ENCODE results near the gene TAL1.

Gene TAL1

GRCh38 chr1:47229031-47229885 is 2.8 kb downstream of the TAL1 start:
- DNase-seq: no peak

GRCh38 chr1:47228644-47229030 is 3.4 kb downstream of the TAL1 start:
- no peak for DNase-seq

DNA sequence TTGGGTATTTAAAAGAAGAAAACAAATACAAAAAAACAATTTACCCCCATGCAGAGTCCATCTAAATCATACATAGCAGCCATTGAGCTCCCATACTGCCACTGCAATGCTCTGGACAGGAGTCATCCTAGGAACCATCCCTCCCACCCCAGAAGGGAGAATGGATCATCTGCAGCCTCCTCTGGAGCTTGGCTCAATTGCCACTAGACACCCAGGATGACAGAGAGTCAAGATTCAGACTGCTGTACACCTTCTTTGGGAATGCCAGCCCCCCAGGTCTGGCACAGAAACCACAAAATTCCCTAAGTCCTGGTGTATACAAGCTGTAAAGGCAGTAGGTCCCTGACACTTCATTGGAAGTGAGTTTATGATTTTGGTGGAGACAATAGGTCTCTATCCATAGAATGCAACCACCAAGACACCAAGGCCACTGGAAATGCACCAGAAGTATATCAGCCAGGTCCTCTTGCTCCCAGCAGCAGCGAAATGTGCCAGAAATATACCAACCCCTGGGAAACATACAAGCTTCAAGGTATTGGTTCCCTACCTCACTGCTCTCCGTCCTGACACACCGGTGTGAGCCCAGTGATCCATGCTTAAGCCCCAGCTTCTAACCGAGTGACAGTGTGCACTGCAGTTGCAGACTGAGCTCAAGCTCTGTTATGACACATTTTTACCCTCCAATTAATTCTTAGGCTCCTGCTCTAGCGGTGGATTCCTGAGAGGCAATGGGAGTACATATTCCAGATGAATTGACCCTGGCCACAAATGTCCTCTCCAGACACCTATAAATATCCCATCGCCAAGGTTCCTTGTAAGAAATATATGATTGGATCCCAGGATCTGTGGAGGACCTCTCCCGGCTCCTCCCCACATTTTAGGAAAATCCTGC is 4.4 kb downstream of the TAL1 start:
- no peak for DNase-seq

DNA sequence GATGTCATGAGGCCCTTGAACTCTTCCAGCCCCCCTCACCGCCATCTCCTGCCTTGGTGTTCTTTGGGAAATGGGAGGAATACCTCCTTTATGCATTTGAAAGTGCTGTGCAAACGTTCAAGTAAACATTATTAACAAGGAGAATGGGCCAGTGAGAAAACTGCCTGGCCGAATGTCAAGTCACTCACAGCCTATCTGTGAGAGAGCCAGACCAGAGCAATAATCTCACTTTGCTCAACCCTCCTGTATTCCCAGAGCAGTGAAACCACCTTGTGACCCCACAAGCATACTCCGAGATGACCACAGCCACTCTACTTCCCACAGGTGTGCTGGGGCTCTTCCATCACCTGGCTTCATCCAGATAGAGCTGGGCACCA is 5.2 kb downstream of the TAL1 start:
- no peak for DNase-seq

GRCh38 chr1:47226121-47226838 is 5.7 kb downstream of the TAL1 start:
- DNase-seq: no peak

- no peak for DNase-seq
Measured at GRCh38 chr1:47225430-47226100, 6.5 kb downstream of the TAL1 start.

- no peak for DNase-seq
Measured at GRCh38 chr1:47224676-47225399, 7.2 kb downstream of the TAL1 start.

DNA sequence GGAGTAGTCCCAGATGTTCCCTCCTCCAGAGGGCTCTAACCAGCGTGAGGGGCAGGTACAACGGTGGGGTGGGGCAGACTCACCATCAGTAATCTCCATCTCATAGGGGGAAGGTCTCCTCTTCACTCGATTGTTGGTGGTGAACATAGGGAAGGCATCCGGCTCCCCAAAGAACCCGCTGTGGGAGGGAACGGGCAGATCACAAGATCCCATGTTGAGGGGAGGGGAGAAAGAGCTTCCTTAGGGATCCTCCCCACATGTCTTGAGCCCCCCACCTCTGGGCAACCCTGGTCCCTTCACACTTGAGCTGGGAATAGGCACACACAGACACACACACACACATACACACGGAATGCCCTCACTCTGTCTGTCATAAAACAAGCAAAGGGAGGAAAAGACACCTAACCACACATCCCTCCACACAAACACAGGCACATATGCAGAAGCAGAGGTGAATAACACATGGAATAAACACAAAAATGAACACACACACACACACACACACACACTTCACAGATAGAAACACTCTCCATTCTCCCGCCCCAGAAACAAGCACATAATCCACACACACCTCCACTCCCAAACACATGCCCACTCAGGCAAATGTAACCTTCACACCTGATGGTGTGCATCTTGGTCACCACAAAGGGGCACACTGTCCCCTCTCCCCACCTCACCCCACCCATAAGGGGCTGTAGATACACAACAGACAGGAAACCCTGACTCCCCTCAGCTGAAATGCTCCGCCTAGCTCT is 7.9 kb downstream of the TAL1 start:
- DNase-seq: no peak

DNA sequence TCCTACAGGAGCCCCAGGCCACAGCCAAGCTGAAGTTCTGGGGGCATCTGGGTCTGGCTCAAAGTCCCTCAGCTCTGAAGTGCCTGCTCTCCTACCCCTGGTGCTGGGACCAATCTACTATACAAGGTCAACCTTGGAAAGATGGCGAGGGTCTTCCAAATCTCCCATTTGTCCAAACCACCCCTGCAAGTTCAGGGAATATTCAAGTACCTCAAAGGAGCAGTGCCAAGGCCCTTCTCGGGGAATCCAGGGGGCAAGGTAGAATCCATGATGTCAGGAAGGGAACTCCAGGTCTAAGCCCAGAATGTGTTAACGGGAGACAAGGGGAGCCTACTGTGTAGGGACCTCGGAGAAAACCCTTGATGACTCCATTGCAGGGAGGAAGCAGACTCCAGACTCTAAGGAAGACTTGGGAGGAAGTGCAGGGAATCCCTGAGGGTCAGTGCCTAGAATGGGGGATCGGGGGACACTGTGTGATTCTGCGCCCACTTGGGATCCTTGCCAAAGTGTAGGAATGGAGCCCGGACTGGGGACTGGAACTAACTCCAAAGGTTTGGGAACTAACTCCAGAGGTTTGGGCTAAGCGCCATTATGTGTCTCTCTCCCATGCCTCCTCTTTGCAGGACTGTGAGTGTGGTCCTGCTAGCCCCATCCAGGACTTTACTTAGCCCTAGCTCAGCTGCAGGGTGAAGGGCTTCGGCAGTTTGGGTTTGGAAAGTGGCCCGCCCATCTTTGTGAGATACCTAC is 8.7 kb downstream of the TAL1 start:
- DNase-seq: no peak

DNA sequence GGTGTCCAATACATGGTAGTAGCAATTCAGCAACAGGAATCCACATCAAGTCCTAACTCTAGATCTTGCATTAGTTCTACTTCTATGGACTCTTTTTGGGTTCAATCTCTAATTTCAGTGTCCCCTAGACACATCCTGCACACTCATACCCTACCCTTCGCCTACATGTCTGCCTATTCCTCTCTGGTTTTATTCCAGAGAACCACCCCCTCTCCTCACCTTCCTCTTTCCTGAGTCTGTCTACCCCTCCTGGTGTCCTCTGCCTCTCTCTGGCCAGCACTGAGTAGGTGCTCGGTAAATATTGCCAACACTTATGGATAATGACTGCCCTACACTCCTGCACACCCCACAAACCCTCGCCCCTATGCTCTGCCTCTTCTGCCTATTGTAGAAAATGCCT is 9.5 kb downstream of the TAL1 start:
- no peak for DNase-seq

GRCh38 chr1:47219590-47220220 is 12.3 kb downstream of the TAL1 start:
- DNase-seq: no peak

DNA sequence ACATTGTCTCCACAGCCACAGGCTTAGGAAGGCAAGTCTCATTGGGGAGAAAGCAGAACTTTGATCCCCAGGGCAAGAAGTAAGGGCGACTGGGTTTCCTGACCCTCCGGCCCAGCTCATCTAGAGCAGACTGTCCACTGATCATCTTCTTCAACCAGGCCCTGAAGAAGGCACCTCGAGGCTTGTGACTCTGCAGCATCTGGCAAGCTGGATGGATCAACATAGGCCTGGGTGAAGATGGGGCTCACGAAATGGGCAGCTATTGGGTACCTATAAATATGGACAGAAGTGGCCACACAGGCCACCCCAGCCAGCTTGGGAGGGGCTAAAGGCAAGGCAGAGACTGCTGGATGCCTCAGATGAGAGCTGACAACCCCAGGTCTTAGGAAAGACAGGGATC is 13.0 kb downstream of the TAL1 start:
- no peak for DNase-seq

GRCh38 chr1:47216278-47217059 is 15.6 kb downstream of the TAL1 start:
- no peak for DNase-seq

DNA sequence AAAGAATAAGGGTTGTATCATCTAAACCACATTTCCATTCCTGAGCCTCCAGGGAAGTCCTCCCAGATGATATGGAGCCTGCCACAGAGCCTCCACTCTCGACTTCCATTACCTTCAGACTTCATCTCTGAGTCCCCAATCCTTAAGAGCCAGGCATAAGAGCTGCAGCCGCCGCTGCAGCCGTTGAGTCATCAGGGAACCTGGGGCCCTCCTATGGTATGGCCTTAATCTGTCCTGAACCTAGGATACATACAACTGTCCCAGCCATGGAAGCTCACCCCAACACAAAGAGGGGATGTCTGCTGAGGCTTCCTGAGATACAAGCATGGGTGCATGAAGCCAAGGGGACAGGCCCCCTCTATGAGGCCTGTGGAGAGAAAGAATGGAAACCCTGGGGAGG is 16.3 kb downstream of the TAL1 start:
- no peak for DNase-seq

DNA sequence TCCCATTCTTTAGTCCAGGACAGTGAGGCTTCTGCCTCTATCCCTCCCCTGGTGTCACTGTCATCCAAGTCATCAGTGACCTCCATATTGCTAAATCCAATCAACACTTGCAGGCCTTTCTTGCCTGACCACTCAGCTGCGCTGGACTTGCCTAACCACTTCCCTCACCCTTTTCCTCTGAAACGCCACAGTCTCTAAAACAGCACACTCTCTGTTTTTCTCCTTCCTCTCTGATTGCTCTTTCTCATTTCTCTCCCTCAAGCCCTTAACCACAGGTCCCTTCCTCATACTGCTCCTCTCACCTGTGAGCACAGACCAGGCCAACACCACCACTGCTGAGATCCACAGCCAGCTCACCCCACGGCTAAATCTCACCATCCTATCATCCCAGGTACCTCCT is 17.5 kb downstream of the TAL1 start:
- no peak for DNase-seq

DNA sequence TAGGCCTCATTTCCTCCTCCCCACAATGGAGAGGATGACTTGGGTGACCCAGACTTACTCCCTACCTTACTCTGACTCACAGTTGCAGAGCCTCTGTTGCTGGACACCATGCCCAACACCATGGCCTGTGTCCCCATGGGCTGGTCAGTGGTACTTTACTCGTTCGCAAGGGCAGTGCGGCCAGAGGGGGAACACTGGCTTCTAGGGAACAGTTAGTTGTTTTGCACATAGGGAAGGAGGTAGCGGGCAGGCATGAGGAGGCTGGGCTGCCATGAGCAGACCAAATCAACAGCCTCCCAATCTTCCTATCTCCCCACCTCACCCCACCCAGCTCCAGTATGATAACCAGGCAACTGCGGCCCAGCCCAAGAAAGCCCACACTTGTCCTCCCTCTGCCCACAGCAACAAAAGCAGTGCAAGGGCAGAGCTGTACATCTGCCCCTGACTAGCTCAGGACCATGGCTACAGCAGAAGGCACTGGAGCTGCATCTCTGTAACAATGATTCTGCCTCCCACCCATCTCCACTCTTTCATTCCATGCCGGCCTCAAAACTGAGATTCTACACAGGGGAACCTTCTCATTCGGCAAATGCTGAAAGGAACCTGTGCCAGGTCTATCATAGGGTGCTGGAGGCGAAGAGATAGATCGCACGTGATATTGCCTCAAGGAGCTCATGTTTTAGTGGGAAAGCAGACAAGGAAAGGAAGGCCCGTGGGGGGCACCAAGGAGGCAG is 18.6 kb downstream of the TAL1 start:
- DNase-seq: no peak

- no peak for DNase-seq
Measured at GRCh38 chr1:47212636-47213229, 19.3 kb downstream of the TAL1 start.

- DNase-seq: no peak
Measured at GRCh38 chr1:47211796-47212269, 20.2 kb downstream of the TAL1 start.
